GM12864 (cell line): ENCODE measurements around the gene ERP44.
"Not testable (repeated sequence)": the region's sequence is repeated elsewhere in the genome, so short reads cannot be mapped to it uniquely, and the experiment has no call there.

Experiments
- DNase-seq: peaks from one replicate; pipeline ENCODE4 v3.0.0-alpha.2; 2011; ENCODE audit warnings: low read depth
- H3K4me3 ChIP-seq: 2 replicates; pipeline ENCODE4 v1.5.1; 2011; ENCODE audit warnings: mild to moderate bottlenecking, low read depth, low read length, control low read depth
- TF ChIP-seq, protein P1 (sequence below): IDR thresholded peaks from 2 replicates; pipeline ENCODE4 v1.5.1; 2011; ENCODE audit warnings: low read depth, mild to moderate bottlenecking, moderate library complexity, low read length, control low read depth, inconsistent platforms; ENCODE audit errors: missing control alignments

Gene ERP44

GRCh38 chr9:100088202-100088601 is 10.6 kb downstream of the ERP44 start:
- DNase-seq: no peak
- H3K4me3 ChIP-seq: no peak overlapping the region; the same call in 1 of the 2 replicates
- TF ChIP-seq, protein P1, sequence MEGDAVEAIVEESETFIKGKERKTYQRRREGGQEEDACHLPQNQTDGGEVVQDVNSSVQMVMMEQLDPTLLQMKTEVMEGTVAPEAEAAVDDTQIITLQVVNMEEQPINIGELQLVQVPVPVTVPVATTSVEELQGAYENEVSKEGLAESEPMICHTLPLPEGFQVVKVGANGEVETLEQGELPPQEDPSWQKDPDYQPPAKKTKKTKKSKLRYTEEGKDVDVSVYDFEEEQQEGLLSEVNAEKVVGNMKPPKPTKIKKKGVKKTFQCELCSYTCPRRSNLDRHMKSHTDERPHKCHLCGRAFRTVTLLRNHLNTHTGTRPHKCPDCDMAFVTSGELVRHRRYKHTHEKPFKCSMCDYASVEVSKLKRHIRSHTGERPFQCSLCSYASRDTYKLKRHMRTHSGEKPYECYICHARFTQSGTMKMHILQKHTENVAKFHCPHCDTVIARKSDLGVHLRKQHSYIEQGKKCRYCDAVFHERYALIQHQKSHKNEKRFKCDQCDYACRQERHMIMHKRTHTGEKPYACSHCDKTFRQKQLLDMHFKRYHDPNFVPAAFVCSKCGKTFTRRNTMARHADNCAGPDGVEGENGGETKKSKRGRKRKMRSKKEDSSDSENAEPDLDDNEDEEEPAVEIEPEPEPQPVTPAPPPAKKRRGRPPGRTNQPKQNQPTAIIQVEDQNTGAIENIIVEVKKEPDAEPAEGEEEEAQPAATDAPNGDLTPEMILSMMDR: no peak

GRCh38 chr9:100087218-100087617 is 11.6 kb downstream of the ERP44 start:
- H3K4me3 ChIP-seq: no peak overlapping the region; the same call in 1 of the 2 replicates
- no peak for DNase-seq
- TF ChIP-seq, protein P1: no peak

GRCh38 chr9:100086097-100086635 is 12.6 kb downstream of the ERP44 start:
- no peak overlapping the region for H3K4me3 ChIP-seq
- no peak for DNase-seq
- TF ChIP-seq, protein P1: no peak

DNA sequence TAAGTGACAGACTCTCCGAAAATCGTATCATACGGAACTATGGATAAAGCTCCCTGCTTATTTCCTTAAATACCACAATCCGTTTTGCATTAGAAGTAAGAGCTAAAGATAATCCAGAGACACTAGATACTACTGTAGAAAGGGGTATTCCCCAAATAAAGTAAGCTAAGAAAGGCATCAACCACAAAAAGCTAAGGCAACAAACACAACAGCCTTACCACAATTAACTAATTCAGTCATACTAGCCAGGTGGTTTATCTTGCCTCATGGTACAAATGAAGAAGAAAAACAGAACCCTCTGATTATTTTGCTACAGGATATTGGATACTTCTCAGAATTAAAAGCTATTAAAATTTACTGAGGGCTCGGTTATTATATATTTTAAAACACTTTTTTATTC is 14.1 kb downstream of the ERP44 start:
- TF ChIP-seq, protein P1: no peak
- DNase-seq: peak; percentile 64
- no peak overlapping the region; the same call in 1 of the 2 replicates for H3K4me3 ChIP-seq

DNA sequence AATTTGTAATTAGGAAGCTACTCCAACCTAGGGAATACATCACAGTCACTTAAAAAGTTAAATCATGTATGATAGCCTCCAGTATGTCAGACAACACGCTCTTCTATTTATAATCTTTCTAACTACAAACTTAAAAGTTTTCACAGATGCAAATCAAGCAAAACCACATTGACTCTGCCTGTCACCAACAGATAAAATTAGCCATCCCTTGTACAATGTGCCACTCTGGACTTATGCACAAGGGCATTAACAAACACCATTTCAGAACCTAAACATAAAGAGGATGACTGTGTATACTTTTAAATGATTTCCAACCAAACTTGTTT is 14.7 kb downstream of the ERP44 start:
- DNase-seq: peak; percentile 61
- TF ChIP-seq, protein P1: no peak
- peak overlapping the region; percentile 60 for H3K4me3 ChIP-seq

DNA sequence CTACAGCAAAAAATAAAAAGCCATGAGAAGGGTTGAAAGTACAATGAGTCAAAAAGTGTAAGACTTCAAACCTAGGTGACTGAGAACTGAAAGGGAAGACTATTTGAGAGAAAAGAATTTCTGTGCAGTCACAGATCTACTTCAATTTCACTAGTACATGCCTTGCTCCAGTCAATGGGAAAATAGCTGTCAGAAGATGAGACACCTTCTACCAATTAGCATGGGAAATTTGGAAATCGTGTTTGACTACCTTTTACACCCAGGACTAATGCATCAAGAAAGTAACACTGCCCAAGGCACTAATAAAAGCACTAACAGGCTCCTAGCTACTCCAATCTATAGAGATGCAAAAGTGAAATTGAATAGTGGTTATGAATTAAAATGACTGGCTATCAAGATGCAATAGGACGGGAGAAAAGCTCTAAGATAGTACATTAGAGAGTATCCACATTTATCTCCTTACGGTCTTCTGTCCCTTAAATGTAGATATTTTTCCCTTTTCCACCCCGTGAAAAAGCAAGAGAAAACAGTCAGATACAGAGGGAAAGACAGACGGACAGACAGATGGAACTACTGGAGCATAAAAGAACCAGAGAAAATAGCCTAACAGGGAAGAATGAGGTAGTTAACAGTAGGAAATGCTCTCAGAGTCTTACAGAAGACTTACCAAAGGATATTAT is 15.2 kb downstream of the ERP44 start:
- peak overlapping the region; percentile 60 for H3K4me3 ChIP-seq
- DNase-seq: no peak
- TF ChIP-seq, protein P1: no peak

DNA sequence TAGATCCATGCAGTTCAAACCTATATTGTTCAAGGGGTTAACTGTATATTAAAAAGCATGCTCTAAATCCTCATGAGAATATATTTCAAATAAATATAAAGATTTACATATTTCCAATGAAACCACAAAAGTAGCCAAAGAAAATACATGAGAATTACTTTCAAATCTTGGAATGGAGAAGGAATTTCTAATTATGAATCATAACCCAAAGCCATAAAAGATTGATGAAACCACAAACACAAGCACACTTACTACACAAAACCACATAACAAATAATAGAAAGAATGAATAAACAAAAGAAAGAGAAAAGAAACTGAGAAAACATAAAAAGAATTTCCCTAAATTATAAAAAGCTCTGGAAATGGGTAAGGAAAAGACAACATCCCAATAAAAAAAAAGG is 16.0 kb downstream of the ERP44 start:
- TF ChIP-seq, protein P1: no peak
- H3K4me3 ChIP-seq: no peak overlapping the region
- no peak for DNase-seq

DNA sequence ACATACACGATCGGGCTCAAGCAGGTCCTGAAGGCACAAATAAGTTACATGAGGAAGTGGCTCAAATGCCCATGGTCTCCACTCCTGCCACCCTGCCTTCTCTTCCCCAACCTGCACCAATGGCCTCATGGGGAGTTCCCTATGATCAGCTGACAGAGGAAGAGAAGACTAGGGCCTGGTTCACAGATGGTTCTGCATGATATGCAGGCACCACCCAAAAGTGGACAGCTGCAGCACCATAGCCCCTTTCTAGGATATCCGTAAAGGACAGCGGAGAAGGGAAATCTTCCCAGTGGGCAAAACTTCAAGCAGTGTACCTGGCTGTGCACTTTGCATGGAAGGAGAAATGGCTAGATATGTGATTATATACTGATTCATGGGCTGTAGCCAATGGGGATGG is 22.5 kb downstream of the ERP44 start:
- not testable (repeated sequence) for DNase-seq, H3K4me3 ChIP-seq
